Mesenteric fat pad (tissue), 1 donor: ENCODE results near the gene TRPV3. TPM values are rescaled to one million over a fixed set of nuclear protein-coding genes. Genes with fewer than 3 reads are reported as not detected.
"Not testable (repeated sequence)": the region's sequence is repeated elsewhere in the genome, so short reads cannot be mapped to it uniquely, and the experiment has no call there.

ENCODE experiments used
- DNase-seq: peaks from one replicate; pipeline ENCODE4 v3.0.0-alpha.2; 2020; ENCODE audit warnings: low spot score
- total RNA-seq: library from RNA; stranded (reverse); fragmentation: NEBNext Ultra II Directional; extraction: Animal tissue kit (Norgen Biotek cat#: 25700); gene quantifications from one replicate; pipeline ENCODE4 v1.2.1, GENCODE V29; 2021
- donor health status: DM: yes; HTN: yes; CAD: no.

The TRPV3 gene
- total RNA-seq, 1 donor from 2014 or later: 1.2 TPM

DNA sequence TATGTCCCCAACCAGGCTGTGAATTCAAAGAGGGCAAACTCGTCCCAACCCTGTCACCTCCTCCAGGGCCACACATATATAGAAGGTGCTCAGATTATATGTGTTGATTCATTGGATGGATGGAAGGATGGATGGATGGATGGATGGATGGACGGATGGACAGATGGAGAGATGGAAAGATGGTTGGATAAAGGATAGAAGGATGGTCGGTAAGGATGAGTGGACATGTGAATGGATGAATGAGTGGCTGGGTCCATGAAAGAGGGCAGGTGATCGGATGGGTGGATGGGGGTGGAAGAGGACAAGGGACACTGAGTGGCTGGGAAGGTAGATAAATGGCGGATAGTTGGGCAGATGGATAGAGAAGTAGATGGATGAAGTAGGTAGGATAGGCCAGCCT is 30.1 kb downstream of the TRPV3 start:
- peak; percentile 1 for DNase-seq

DNA sequence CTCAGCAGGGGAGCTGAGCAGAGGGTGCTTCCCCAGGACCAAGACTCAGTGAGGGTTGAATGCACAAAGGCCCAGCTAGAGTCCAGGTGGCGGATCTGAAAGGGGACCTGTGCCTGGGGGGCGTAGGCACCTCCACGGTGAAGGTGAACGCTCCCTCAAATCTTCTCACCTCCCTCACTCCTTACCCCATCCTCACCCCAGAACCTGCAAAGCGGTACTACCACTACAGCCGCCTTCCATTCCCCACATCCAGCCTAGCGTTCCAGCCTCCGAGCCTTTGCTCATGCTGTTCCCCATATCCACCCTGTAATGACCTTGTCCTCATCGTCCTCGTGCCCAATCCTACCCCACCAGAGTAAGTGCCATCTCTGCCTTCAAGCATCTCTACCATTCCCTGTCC is 30.6 kb downstream of the TRPV3 start:
- peak; percentile 49 for DNase-seq

DNA sequence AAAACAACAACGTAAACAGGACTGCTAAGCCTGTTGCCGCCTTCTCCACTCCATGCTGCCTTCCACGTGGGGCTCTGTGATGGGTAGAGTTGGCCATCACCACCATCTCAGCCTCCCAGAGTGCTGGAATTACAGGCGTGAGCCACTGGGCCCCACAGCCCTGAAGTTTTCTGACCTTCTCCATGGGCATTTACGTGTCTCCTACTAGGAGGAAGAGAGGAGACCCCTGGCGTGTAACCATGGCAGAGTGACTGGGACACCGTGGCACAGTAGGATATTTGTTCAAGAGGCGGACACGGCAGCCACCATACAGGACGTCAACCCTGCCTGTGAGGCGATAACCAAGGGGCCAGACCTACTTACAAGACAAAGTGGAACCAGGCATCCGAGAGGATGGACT is 31.1 kb downstream of the TRPV3 start:
- DNase-seq: peak; percentile 49

DNA sequence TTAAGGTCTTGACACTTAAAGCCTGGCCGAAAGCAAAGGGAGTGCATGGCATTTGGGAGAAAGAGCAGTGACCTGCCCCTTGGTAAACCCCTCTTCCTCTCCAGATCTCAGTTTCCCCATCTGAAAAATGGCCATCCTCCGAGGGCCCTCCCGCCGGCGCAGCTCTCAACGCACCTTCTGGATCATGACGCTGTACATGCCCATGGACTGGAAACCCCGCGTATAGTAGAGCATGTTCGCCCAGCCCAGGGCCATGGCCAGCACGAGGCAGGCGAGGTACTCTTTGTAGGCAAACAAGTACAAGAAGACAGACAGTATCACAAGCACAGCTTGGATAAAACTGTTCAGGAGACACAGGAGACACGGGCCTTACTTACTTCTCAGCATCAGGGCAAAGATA is 33.6 kb downstream of the TRPV3 start:
- peak; percentile 74 for DNase-seq

DNA sequence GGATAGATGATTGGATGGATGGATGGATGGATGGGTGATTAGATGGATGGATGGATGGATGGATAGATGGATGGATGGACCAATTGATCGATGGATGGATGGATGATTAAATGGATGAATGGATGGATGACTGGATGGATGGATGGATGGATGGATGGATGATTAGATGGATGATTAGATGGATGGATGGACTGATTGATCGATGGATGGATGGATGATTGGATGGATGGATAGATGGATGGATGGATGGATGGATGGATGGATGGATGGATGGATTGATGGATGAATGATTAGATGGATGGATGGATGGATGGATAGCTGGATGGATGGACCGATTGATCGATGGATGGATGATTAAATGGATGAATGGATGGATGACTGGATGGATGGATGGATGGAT is 38.1 kb downstream of the TRPV3 start:
- not testable (repeated sequence) for DNase-seq

DNA sequence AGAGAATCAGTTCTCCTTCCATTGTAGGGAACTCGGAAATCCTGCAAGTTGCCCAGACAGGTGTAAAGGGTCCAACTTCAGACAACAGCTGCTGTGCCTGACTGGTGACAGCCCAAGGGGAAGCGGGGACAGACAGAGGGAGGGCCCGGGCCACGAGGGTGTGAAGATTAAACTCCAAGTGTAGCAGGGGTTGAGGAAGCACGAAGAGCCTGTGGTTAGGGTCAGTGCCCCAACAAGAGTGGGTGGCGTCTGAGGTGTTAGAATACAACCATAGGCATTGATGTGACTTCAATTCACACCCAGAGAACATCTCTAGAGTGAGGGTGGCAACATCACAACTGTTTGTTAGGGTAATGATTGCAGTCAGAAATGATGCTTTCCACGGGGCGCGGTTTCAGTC is 42.7 kb downstream of the TRPV3 start:
- DNase-seq: peak; percentile 57

DNA sequence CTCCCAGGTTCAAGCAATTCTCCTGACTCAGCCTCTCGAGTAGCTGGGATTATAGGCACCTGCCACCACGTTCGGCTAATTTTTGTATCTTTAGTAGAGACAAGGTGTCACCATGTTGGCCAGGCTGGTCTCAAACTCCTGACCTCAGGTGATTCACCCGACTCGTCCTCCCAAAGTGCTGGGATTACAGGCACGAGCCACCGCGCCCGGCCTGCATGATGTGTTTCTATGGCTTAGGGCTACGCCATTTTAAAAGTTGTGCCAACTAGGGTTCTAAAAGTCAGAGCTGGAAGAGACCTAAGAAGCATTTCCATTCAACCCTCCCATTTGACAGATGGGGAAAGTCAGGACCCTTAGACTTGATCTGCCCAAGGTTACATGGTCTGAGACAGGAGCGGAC is 43.4 kb downstream of the TRPV3 start:
- DNase-seq: peak; percentile 65

DNA sequence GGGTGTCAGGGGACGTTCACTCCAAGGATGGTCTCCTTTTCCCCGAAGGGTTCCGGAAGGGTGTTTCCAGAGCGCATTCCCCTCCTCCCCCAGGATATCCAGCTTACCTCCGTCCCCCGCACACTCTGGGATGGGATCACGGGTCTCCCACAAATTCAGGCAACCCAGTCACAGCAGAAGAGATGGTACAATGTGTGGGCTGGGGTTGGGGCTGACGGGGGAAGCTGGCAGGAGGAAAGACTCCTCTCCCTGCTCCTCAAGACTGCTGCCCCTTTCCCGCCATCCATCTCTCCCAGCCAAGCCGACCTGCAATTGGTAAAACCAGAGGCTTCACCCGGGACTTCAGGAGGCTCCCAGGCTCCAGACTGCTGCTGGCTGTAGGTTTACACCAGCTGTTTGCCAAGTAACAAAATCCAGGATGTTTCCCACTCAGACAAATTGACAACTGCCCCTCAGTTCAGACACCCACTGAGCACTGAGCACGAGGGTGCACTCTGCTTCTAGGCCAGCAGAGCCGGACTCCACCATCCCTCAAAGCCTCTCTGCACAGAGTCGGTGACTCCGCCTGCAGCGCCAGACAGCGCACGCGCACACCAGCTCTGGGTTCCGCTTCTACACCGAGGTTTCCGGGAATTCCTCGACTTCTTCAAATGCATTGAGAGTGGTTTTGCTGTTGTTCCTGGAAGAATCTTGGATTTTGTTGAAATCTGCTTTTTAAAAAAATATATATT is 44.1 kb downstream of the TRPV3 start:
- DNase-seq: peak; percentile 65

DNA sequence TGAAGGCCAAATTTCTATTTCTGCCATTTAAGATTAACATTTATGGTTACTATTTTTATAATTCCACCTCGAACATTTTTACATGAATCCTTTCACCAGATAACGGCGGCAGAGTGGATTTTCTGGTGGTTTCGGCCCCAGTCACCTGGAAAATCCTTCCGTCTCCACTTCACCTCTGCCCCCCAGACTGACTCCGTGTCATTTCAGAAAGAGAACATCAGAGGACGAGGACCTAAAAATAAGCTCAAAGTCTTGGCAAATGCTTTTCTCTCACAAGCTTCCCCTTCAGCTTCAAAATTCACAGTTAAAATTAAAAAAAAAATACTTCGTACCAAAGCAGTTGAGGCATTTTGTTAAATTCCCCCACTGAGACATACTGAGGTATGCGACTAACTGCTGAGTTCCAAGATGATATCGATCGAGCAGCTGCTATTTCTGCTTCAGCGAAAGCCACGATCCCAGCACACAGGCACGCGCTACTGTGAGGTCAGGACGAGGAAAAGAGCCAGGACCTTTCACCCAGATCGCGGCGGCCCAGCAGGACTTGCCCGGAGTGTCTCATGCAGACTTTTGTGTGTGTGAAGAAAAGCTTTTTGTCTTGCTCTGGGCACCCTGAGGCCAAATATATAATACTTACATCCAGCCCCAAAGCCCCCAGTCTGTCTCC is 45.0 kb downstream of the TRPV3 start:
- DNase-seq: peak; percentile 89

DNA sequence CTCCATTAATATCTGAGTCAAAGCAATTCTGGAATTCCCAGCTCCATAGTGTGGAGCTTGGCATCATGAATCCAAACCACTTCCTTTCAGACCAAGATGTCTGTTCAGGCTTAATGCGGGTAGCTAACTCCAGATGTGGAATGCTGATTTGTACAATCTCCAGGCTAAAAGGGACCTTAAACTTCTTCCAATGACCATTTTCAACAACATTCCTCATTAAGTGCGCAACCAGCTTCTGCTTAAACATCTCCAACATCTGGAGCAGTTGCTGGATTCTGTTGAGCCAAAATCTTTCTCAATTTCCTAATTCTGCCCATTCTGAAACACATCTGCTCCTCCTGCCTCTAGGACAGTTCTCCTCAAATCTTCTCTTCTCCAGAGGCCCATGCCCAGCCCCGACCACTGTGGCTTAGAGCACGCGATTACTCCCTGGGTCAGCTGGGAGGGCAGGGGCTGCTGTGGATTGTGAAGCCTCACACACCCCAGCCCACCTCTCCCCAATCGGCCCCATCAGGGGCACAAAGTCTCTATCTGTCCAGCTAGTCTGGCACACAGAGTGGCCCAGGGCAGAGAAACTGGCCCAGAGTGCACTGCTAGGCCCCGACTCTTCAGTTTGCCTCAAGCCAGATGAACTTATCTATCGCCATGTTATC is 45.6 kb downstream of the TRPV3 start:
- peak; percentile 60 for DNase-seq

DNA sequence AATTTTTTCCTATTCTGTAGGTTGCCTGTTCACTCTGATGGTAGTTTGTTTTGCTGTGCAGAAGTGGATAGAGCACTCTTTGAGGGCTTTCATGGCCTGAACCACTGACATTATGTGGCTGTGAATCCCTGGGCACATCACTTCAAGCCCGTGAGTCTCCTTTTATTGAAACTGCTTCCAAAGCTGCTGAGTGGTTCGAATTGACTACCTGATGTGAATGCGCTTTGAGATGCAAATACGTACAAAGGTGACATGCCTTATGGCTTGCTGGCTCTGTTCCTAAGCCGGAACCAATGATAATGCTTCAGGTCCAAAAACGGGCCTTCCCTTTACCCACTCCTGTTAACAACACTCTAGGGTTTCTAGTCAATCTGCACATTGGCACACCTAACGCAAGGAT is 47.5 kb downstream of the TRPV3 start:
- DNase-seq: no peak

DNA sequence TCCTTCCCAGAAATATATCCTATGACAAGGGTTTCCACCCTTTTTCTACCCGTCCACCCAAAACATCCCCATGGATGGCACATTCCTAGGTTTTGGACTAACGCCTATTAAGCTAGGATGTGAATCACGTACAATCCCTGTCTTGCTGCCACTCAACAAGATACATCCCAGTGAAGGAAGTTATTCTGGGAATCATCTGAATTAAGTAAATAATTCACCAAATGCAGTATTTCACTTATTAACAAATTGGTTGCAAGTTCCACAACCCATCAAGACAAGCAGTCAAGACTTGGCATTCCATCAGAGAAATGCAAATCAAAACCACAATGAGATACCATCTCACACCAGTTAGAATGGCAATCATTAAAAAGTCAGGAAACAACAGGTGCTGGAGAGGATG is 49.7 kb downstream of the TRPV3 start:
- DNase-seq: no peak

DNA sequence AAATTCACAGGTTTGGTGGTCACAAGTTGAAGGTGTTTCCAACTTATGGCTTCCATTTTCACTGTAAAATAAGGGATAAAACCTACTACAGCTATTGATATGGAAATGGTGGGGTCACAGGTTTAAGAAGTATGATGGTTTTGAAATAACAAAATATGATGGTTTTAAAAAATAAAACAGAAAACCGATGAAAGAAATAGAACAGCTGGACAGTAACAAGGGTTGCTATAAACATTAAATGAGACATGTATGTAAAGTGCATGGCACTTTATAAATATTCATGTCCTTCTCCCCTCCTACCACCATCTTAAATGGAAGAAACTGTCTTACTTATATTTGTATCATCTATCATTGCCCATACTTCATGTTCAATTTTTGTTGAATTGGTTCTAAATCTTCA is 50.5 kb downstream of the TRPV3 start:
- DNase-seq: no peak

DNA sequence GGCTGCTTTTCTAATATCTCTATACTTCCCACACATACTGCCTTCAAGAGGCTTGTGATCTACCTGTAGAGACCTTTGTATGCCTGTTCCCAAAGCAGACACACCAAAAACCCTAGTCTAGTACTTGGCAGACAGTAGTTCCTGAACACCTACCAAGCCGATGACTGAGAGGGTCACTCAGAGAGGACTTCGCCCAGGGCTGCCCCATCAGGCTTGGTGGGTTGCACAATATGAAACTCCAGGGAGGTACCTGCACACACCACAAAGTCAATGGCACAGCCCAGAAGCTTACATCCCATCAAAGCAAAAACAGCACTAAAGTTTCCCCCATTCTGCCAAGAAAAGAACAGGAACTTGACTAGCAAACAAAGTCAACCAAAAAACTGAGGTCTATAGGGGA is 51.6 kb downstream of the TRPV3 start:
- DNase-seq: no peak

DNA sequence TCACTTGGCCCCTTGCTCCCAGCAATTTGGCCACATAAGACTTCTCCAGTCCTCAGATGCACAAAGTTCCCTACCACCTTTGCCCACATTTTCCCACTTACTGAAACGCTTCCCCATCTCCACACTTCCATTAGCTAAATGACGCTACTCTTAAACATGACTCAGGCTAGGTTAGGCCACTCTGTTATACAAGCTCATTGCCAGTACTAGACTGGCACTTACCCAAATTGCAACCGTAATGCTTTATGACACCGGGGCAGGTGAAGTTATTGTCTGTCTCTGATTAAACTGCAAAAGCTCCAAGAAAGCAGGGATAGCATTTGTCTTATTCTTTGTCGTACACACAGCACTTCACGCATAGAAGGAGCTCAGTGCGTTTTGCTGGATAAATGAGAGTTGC is 52.6 kb downstream of the TRPV3 start:
- no peak for DNase-seq

DNA sequence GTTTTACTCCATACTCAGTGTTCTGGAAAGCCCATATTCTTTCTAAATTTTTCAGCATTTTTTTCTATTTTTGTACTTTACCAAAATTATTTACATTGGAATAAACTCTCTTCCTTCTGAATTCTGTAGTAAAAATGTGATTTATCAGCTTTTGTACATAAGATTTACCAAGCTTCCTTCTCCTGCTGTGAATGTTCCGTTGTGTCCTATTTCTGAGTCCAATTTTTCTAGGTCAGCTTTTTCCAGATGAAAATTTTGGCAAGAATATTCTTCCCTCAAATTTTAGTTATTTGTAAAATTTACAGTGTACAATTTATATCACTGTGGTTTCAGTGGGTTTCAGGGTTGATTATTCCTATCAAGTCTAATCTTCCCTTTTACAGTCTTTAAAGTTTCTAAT is 54.3 kb downstream of the TRPV3 start:
- DNase-seq: no peak

DNA sequence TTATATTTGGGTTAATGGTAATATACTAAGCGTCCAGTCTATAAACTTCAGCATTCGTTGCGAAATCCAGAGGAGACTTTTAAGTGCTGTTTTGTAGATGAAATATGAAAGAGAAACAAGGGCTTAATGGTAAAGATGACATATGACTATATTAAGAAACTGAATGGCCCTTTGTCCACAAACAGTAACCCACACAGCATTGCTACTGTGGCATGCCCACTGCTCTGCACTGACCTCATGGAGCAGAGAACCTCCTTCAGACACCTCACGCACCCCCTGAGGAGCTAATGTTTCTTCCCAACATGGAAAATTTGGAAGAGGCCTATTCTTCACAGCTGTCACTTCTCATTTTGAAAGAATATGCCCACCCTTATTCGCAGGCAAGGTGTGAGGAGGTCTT is 55.1 kb downstream of the TRPV3 start:
- no peak for DNase-seq

DNA sequence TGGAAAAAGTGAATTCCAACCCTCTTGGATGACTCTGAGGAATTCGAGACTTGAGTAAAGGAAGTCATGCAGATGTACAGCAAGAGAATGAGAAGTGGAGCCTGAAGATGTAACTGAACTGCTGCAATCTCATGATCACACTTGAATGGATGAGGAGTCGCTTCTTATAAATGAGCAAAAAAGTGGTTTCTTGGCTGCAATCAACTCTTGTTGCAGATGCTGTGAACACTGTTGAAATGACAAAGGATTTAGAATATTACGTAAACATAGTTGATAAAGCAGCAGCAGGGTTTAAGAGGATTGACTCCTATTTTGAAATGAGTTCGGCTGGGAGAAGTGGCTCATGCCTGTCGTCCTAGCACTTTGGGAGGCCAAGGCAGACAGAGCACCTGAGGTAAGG is 56.3 kb downstream of the TRPV3 start:
- DNase-seq: no peak

DNA sequence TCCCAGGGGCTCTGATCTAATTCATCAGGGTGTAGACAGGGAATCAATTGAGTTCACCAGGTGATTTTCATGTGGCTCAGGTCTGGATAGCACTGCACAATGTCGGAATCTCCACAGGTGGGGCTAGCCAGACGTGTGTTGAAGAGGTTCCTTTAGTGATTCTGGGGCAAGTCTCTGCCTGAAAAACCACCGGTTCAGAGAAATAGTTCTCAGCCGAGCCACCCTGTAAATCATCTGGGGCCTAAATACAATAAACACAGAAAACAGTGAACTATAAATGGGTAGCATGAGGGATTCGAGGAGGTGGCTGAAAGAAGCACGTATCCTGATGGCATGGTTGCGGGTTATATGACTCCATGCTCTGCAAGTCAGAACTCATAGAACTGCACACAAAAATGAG is 60.5 kb downstream of the TRPV3 start:
- no peak for DNase-seq

DNA sequence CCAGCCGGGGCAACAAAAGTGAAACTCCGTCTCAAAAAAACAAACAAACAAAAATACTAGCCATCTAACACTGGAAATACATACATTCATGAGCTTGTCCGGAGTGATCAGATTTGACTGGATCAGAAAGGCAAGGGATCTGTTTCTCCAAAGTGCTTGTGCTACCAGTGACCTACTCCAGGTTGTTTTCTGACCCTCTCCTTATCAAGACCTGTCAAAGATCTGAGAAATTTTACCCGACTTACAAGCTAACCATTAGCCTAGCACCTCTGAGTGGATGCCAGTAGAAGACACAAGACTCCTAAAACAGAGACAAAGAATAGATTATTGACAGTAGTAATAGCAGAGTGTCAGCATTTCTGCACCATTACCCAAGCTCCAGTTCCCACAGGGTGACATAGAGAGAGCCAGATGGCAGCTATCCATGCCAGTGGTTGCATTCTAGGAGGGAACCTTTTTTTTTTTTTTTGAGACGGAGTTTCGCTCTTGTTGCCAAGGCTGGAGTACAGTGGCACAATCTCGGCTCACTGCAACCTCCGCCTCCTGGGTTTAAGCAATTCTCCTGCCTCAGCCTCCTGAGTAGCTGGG is 72.0 kb downstream of the TRPV3 start:
- DNase-seq: no peak

DNA sequence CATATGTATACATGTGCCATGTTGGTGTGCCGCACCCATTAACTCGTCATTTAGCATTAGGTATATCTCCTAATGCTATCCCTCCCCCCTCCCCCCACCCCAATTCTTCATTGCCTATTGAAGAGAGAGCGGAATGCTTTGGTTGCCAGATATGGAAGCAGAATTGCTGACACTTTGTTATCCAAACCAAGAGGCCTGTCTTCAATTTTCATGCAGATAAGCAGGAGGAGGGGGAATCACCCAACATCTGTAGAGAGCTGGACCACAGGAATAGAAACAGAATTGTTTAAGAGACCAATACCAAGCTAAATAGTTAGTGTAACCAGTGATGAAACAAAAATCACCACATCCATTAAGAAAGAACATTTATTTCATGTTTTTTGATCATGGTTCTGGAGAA is 74.8 kb downstream of the TRPV3 start:
- no peak for DNase-seq

DNA sequence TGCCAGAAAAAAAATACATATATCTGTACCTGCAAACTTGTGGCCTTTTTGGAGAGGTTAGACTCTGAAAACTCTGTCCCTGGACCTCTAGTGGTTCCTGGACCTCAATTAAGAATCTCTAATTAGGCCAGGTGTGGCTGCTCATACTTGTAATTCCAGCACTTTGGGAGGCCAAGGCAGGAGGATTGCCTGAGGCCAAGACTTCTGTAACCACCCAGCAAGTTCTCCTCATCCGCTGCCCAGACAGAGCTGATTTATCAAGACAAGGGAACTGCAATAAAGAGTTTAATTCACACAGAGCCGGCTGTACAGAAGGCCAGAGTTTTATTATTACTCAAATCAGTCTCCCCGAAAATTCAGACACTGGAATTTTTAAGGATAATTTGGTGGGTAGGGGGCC is 77.6 kb downstream of the TRPV3 start:
- no peak for DNase-seq
